A204.1 (cell line): ENCODE results near the gene YIF1A.

ENCODE experiments used
- FAIRE-seq: peaks from 2 replicates; lab custom pipeline; 2012; peaks lifted over from hg19 to GRCh38; lab: Jason Lieb, UNC

Gene YIF1A, protein sequence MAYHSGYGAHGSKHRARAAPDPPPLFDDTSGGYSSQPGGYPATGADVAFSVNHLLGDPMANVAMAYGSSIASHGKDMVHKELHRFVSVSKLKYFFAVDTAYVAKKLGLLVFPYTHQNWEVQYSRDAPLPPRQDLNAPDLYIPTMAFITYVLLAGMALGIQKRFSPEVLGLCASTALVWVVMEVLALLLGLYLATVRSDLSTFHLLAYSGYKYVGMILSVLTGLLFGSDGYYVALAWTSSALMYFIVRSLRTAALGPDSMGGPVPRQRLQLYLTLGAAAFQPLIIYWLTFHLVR

DNA sequence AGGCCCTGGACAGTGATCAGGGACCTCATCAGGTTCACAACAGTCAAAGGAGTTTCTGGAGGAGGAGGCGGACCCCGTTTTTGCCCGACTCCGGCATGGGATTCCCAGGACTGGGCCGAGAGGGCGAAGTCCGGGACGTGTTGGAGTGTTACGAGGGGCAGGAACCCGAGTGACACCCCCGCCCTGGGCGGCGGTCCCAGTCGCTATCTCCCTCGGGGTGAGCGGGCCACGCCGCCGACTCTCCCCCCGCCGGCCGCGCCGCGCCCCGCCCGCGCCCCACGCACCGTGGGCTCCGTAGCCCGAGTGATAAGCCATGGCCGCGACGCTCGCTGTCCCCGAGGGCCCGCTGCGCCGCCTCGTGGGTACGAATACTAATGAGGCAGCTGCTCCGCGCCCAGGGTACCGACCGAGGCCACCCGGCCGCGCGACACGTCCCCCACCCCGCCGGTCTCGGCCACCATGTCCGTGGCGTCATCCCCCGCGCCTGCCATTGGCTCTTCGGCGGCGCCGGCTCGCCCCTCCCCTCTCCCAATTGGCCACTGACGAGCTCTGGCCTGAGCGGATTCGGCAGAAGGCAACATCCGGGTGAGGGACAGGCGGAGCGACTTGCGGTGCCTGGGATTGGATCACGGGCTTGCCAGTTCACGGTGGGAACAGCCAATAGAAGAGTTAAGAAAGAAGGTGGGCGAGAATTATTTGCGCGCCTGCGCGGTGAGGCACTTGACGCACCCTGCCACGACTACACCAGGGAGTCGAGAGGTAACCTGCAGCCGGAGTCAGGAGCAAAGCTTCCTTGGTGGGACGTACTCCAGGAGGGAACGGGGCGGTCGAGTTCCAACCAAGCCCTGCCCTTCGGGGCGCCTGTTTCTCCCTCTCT lies at the start of gene YIF1A:
Gene YIF1A, minus strand, starts transcription at position 473 of the 877 bp plus-strand sequence. Its CDS starts 158 bp downstream, at position 315.
- peak; percentile 98 for FAIRE-seq

DNA sequence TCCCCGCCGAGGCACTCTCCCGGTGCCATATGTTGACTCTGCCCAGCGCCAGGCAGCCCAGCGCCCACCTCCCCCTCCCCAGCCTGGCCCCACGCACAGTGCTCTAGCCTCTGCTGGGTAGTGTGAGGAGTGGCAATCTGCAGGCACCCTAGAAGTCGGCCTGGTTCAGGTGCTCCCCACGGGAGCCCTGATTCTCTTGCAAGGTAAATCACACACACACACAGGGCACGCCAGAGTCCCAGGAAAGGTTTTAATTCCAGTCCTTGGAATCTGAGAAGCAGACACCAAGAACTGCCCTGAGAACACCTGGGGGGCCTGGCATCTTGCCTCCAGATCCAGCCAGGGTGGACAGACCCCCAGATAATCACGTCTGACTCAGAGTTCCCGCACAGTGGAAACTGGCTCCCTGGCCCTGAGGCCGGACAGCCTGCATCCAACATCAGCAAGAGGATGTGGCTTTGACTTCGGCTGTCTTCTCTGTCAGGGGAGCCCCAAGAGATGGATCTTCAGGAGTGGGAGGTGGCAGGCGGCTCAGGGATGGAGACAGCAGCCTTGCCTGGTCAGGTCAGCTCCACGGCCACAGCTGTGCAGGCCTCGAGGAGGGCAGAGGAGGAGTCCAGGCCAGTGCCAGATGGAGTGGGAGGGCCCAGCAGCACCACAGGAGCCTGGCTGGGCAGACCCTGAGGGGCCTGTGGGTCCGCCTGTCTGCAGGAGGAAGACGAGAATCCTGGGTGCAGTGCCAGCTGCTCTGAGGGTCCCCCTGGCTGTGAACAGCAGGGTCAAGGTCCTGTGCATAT lies 48.4 kb upstream of the YIF1A start:
- no peak for FAIRE-seq

- FAIRE-seq, result peak; percentile 92
Observed at GRCh38 chr11:66336234-66337102, 47.5 kb upstream of the YIF1A start, which contains the start of gene RIN1. TSS of gene RIN1 (minus strand) at chr11:66336434. CDS start at chr11:66336402, 32 bp downstream.

DNA sequence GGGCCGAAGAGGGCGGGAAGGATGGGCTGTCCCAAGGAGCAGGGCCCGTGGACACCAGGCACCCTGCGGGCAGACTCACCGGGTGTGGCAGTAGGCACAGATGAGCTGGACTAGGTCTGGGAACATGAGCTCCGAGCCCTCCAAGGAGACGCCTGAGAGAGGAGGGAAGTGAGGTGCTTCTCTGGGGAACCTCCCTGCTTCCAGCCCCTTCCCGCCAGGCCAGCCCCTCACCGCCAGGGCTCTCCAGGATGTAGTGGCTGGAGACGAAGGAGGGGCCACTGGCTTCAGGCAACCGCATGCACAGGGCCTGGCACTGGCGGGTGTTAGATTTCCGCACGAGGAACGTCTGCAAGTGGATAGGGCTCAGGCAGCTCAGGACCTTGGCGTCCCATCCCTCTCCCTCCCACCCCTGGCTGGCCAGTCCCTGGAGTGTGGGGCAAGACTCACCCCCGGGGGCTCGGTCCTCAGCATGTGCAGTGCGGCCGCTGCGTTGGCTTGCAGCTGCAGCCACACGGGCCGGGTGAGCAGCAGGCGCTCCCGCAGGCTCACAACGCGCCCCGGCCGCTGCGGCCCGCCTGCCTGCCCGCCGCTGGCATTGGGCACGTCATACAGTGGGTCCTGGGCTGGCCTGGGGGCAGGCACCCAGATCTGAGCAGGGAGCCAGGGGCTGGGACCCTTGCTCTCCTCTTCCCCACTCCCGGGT lies 46.7 kb upstream of the YIF1A start:
- no peak for FAIRE-seq

DNA sequence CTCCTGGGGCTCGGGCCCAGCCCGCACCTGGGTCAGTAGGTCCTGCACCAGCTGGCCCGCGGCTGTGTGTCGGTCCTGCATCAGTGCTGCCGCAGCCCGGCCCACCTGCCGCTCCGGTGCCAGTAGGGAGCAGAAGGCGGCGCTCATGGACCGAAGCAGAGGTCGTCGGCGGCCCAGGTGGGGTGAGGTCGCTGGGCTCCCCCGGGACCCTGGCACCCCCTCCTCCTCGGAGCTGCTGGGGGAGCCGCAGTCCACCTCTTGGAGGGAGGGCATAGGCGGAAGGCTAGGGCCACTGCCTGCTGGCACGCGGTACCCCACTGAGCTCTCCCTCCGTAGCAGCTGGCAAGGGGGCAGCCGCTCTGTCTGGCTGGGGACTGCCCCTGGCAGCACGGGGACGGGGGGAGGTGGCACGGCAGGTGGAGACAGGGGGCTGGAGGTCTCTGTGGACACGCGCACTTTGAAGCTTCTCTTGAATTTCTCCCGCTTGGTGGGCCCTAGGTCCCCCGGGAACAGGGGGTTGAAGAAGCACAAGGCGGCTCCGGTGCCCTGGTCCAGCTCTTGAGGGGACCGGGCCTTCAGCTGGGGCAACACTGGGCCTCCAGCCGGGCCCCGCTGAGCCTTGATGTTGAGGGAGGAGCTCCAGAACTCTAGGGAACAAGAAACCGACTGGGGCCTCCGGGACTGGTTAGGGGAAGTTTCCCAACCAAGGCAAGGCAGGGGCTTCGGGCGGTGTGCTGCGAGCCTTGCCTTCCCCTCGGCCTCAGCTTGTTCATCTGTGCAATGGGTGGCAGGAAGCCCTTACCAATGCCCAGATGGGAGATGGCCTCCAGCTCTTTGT lies 45.9 kb upstream of the YIF1A start:
- no peak for FAIRE-seq

DNA sequence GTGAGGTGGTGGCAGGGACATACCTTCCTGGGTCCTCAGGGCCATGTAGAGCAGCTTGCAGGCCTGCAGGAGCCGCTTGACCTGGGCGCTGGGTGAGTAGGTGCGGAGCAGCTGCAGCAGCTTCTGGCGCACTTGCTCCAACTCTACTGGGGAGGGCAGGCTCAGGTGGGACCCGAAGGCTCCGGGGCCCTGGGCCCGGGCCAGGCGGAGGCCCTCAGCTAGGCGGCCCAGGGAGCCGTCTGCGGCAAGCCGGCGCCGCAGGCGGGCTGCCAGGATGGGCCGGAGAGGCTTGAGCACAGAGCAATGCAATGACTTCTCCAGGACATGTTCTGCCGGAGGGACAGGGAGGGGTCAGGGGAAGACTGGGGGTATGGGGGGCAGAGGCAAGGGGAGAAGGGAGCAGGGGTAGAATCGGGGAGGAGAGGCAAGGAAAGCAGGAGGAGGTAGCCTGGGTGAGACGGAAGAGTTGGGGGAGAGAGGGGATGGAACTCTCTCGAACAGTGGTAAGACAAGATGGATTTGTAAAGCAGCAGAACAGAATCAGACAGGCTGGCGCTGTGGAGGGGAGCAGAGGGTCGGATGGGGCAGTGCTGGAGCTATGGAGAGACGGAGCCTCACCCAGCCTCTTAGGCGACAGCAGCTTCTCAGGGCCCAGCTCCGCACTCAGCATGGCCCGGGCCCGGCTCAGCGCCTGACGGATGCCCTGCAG lies 45.1 kb upstream of the YIF1A start:
- no peak for FAIRE-seq

GRCh38 chr11:66333220-66333877 lies 44.4 kb upstream of the YIF1A start:
- FAIRE-seq, result no peak

DNA sequence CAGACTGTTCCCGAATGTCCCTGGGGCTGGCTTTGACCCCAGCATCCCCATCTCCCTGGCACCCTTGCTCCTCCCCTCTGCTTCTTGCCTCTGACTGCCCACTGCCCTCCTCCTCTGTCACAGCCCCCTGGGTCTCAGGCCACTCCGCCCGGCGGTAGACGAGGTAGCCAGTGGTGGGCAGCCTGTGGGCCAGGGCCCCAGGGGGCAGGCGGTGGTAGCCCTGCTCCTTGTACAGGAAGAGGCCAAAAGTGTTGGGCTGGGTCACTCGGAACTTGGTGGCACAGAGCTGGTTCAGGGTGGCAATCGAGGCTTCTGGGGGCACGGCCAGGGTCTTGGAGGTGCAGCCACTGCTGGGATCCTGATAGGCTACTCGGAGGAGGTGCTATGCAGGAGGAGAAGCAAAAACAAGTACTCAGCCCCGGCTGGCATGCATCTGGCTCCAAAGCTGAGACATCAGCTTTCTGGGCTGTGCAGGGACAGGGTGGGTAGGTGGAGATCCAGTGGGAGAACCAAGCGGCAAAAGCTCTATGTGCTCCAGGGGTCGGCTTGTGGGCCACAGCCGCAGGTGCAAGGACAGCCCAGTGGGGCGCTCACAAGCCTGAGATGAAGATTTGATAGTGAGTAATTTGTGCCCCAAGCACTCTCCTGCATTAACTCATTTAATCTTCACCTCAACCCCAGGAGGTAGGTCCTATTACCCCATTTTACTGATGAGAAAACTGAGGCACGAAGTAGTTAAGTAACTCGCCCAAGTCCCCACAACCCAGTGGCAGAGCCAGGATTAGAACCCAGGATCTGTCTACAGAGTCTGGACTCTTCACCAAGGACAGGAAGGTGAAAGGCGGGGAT lies 43.7 kb upstream of the YIF1A start:
- no peak for FAIRE-seq

GRCh38 chr11:66331542-66332370 lies 42.8 kb upstream of the YIF1A start:
- FAIRE-seq, result no peak

GRCh38 chr11:66330931-66331330 lies 42.0 kb upstream of the YIF1A start:
- FAIRE-seq, result no peak

DNA sequence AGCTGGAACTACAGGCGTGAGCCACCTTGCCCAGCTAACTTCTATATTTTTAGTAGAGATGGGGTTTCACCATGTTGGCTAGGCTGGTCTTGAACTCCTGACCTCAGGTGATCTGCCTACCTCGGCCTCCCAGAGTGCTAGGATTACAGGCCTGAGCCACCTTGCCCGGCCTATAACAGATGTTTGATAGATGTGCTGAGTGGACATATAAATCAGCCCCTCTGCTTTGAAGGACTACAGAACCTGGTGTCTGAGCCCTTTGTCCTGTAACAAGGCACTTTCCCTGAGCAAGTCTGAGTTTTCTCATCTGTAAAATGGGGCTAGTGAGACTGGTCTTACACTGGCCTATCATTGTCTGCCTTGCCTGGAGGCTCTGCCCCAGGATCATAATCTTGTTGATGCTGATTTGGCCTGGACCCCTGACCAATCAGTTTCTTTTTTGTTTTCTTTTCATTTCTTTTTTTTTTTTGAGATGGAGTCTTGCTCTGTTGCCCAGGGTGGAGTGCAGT lies 40.3 kb upstream of the YIF1A start:
- no peak for FAIRE-seq

GRCh38 chr11:66328302-66329144 lies 39.6 kb upstream of the YIF1A start:
- no peak for FAIRE-seq

DNA sequence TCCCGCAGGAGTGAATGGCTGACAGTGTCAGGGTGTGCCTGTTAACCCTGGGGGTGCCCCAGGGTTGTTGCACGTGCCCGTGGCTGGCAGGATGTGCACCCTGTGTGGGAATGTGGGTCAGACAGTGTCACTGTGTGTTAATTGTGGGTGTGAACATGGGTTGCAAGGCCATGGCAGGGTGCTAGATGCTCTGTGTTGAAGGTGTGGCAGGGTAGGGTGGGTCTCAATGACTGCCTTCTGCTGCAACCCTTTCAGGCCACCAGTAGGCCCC lies 39.0 kb upstream of the YIF1A start:
- no peak for FAIRE-seq

DNA sequence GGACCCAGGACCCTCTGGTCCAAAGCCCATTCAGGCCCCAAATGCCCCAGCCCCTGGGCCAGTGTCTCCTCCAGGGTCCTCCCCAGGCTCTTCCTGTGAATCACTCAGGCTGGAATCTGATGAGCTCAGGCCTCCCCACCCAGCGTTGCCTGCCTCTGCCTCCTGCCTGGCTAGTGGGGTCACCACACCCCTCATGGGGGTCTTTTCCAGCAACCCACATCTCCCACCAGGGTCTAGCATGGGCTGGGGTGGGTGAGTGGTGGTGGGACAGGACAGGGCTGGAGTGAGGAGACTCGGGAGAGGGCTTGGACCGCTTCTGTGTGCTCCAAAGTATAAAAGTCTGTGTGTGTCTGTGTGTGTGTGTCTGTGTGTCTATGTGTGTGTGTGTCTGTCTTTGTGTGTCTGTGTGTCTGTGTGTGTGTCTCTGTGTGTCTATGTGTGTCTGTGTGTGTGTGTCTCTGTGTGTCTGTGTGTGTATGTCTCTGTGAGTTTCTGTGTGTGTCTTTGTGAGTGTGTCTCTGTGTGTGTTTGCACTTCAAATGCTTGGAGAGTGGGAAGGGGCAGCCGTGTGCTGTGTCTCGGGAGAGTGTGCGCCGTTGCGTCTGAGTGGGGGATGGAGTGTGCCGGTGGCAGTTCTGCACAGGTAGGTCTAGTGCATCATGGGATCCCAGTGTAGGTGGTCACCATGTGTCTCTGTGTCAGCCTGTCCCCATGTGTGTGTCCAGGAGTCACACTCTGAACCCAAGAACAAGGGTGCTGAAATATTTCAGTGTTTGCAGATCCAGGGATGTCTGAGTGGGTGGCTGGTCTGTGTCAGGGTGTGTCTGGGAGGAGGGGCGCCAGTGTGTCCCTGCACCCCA lies 38.5 kb upstream of the YIF1A start:
- FAIRE-seq, result no peak
